ENCODE data around the gene CDKN2B-AS1. TPM values are rescaled to one million over a fixed set of nuclear protein-coding genes. Genes with fewer than 3 reads are reported as not detected.
A peak's percentile ranks its signal among the peaks of the same experiment; 100 is the strongest.

Gene CDKN2B-AS1
- polyA plus RNA-seq, 1 donor (not counting 4 experiments of a cell fraction or from before 2014, with no cell fraction given), result 1.1 TPM

DNA sequence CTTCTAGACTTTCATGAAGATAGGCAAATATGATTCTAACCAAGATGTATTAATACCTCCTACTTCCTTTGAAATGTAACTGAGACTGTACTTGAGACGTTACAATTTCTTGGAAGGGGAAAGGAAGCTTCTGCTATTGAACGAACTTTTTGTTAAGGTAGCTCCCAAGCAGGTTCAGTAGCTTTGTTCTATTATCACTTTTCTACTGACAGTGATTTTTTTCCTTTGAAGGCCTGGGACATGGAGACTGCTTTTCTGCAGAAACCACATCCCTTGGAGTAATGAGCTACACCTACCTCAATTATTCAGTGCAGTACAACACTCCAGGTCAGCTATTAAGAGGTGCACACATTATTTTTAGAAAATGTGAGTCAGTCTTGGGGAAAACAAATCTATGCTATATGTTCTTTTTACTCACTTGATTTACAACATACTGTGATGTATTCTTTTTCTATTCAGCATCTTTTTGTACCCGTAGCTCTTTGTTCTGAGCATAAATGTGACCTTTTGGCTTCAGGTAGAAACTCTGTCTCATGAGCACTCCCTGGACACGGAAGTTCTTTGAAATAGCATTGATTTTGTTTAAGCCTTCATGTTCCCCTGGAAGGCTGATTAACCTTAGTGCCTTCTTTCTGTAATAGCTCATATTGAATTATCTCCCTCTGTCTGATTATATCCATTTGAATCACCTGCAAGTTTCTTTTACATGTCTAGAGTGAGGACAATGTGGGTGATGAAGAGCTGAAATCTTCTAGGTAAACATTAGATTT lies 71.0 kb downstream of the CDKN2B-AS1 start:
- Histone ChIP-seq H2AFZ (ENCODE audit: control insufficient read depth, low read length) (no peak overlapping the region), H3K4me1 (ENCODE audit: control insufficient read depth, extremely low read depth, insufficient read depth, low read length) (peaks cover 4% of the 10 kb centered on the region), H3K36me3 (ENCODE audit: control insufficient read depth in 2 of 2, extremely low read depth in 1 of 2, insufficient read depth in 2 of 2, low read length in 2 of 2) (no peaks in the 10 kb centered on the region), H3K79me2 (ENCODE audit: control insufficient read depth, insufficient read depth, low read length) (no peaks in the 10 kb centered on the region), H3K27me3 (ENCODE audit: control insufficient read depth, extremely low read depth, insufficient read depth, low read length) (no peaks in the 10 kb centered on the region), H4K20me1 (ENCODE audit: control insufficient read depth, extremely low read depth, insufficient read depth, low read length) (no peaks in the 10 kb centered on the region), H3K9ac (ENCODE audit: control insufficient read depth, extremely low read depth, insufficient read depth, low read length) (no peak overlapping the region), H3K4me2 (ENCODE audit: control insufficient read depth, extremely low read depth, insufficient read depth, low read depth, low read length) (no peak overlapping the region), H3K4me3 (ENCODE audit: control insufficient read depth in 2 of 3, extremely low read depth in 1 of 3, insufficient read depth in 2 of 3, low read depth in 1 of 3, low read length in 3 of 3) (no peak overlapping the region), H3K9me3 (ENCODE audit: control insufficient read depth, low read depth, low read length) (no peaks in the 10 kb centered on the region), H3K27ac (ENCODE audit: control insufficient read depth, insufficient read depth, low read length) (no peak overlapping the region), H3K9me1 (ENCODE audit: control insufficient read depth, extremely low read depth, insufficient read depth, low read length) (no peaks in the 10 kb centered on the region)
- no peak for DNase-seq (ENCODE audit: low read depth, low spot score)
- peak; percentile 74 for FAIRE-seq
- TF ChIP-seq, protein P1, sequence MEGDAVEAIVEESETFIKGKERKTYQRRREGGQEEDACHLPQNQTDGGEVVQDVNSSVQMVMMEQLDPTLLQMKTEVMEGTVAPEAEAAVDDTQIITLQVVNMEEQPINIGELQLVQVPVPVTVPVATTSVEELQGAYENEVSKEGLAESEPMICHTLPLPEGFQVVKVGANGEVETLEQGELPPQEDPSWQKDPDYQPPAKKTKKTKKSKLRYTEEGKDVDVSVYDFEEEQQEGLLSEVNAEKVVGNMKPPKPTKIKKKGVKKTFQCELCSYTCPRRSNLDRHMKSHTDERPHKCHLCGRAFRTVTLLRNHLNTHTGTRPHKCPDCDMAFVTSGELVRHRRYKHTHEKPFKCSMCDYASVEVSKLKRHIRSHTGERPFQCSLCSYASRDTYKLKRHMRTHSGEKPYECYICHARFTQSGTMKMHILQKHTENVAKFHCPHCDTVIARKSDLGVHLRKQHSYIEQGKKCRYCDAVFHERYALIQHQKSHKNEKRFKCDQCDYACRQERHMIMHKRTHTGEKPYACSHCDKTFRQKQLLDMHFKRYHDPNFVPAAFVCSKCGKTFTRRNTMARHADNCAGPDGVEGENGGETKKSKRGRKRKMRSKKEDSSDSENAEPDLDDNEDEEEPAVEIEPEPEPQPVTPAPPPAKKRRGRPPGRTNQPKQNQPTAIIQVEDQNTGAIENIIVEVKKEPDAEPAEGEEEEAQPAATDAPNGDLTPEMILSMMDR (optimal IDR thresholded peaks at IDR 0.05 in 1 of 3, IDR thresholded peaks at IDR 0.05 in 1 of 3, conservative IDR thresholded peaks at IDR 0.05 in 1 of 3; ENCODE audit: extremely low read depth in 1 of 3, insufficient read depth in 2 of 3, low read length in 3 of 3), result no peak
- no peak for TF ChIP-seq EZH2 (IDR thresholded peaks at IDR 0.05; ENCODE audit: low read length)
- dilution Hi-C loops (cut with MboI; ENCODE audit: extremely low pct_ligation_motif_present, low sequenced_read_pairs), result no loop called here

DNA sequence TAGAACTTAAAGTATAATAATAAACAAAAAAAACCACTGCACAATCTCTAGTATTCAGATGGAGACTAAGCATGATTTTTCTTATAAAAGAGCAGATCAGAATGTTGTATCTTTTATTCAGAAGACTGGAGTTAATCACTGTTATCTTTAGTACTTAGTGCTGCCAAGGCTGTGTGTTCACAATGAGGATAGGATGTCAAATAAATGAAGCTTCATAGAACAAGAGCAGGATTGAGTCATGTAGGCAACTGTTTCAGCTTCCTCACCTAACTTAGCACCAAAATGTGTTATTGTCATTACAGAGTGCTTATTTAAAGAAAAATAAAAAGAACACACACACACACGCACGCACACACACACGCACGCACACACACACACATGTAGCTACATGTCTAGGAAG lies 72.6 kb downstream of the CDKN2B-AS1 start:
- Histone ChIP-seq H3K27ac (ENCODE audit: control insufficient read depth, insufficient read depth, low read length) (no peak overlapping the region), H2AFZ (ENCODE audit: control insufficient read depth, low read length) (no peak overlapping the region), H3K79me2 (ENCODE audit: control insufficient read depth, insufficient read depth, low read length) (no peaks in the 10 kb centered on the region), H3K9me1 (ENCODE audit: control insufficient read depth, extremely low read depth, insufficient read depth, low read length) (no peaks in the 10 kb centered on the region), H3K4me3 (ENCODE audit: control insufficient read depth in 2 of 3, extremely low read depth in 1 of 3, insufficient read depth in 2 of 3, low read depth in 1 of 3, low read length in 3 of 3) (no peak overlapping the region), H4K20me1 (ENCODE audit: control insufficient read depth, extremely low read depth, insufficient read depth, low read length) (no peaks in the 10 kb centered on the region), H3K4me1 (ENCODE audit: control insufficient read depth, extremely low read depth, insufficient read depth, low read length) (peaks cover 4% of the 10 kb centered on the region), H3K4me2 (ENCODE audit: control insufficient read depth, extremely low read depth, insufficient read depth, low read depth, low read length) (no peak overlapping the region), H3K27me3 (ENCODE audit: control insufficient read depth, extremely low read depth, insufficient read depth, low read length) (no peaks in the 10 kb centered on the region), H3K36me3 (ENCODE audit: control insufficient read depth in 2 of 2, extremely low read depth in 1 of 2, insufficient read depth in 2 of 2, low read length in 2 of 2) (no peaks in the 10 kb centered on the region), H3K9ac (ENCODE audit: control insufficient read depth, extremely low read depth, insufficient read depth, low read length) (no peak overlapping the region), H3K9me3 (ENCODE audit: control insufficient read depth, low read depth, low read length) (no peaks in the 10 kb centered on the region)
- FAIRE-seq (no peak), DNase-seq (ENCODE audit: low read depth, low spot score) (no peak)
- TF ChIP-seq EZH2 (IDR thresholded peaks at IDR 0.05; ENCODE audit: low read length), result no peak
- TF ChIP-seq, protein P1 (optimal IDR thresholded peaks at IDR 0.05 in 1 of 3, IDR thresholded peaks at IDR 0.05 in 1 of 3, conservative IDR thresholded peaks at IDR 0.05 in 1 of 3; ENCODE audit: extremely low read depth in 1 of 3, insufficient read depth in 2 of 3, low read length in 3 of 3), result no peak
- dilution Hi-C loops (cut with MboI; ENCODE audit: extremely low pct_ligation_motif_present, low sequenced_read_pairs), result no loop called here

Measured in keratinocyte (primary cell).